Neural cell (in vitro differentiated cells): ENCODE measurements around the gene PHF21B.

ENCODE experiments used
- CTCF ChIP-seq: fragments of 450-650 bp; IDR thresholded peaks from 2 replicates; pipeline ENCODE4 v1.5.1; 2014; ENCODE audit warnings: antibody characterized with exemption, mild to moderate bottlenecking, moderate library complexity; ENCODE audit not compliant: poor library complexity, severe bottlenecking
- EZH2 ChIP-seq: fragments of 200-600, 300-800 bp; shearing (Covaris generic), sonication (generic); IDR thresholded peaks from 2 replicates; pipeline ENCODE4 v1.6.1; 2014; ENCODE audit warnings: antibody characterized with exemption, low read length, borderline replicate concordance, mild to moderate bottlenecking; ENCODE audit not compliant: insufficient read depth, poor library complexity, severe bottlenecking
- POLR2AphosphoS5 ChIP-seq: IDR thresholded peaks from 2 replicates; pipeline ENCODE4 v1.6.1; 2012
- SMC3 ChIP-seq: fragments of 450-650 bp; conservative IDR thresholded peaks from 2 replicates; pipeline ENCODE4 v1.6.1; 2014; ENCODE audit warnings: antibody characterized with exemption, mild to moderate bottlenecking, moderate library complexity; ENCODE audit not compliant: poor library complexity
- TAF1 ChIP-seq: IDR thresholded peaks from 2 replicates; pipeline ENCODE4 v1.6.1; 2012; ENCODE audit warnings: low read depth

- no peak for TF ChIP-seq TAF1
- TF ChIP-seq CTCF = no peak
- TF ChIP-seq SMC3 = no peak
- TF ChIP-seq POLR2AphosphoS5 = no peak
- TF ChIP-seq EZH2 = no peak
These were observed 69.7 kb downstream of the PHF21B start for GRCh38 chr22:44940130-44940529.
